SK-N-SH (cell line): Measurements from ENCODE around the gene ANKDD1A. TPM values are rescaled to one million over a fixed set of nuclear protein-coding genes. Genes with fewer than 3 reads are reported as not detected.

Experiments
- CTCF ChIA-PET: fragments of 300-600, 350-600 bp; formaldehyde crosslinking; extraction: SDS; loops from one replicate; lab custom pipeline; 2021; lab: Yijun Ruan, JAX
- POLR2A ChIA-PET: fragments of 350-600 bp; sonication (Branson Sonifier 250); formaldehyde crosslinking; extraction: SDS; loops from one replicate; lab custom pipeline; 2020; ENCODE audit warnings: antibody characterized with exemption, inconsistent platforms; lab: Yijun Ruan, JAX
- DNase-seq: peaks from one replicate; pipeline ENCODE4 v3.0.0; 2012
- H2AFZ ChIP-seq: fragments of 200-600 bp; sonication (generic); 2 replicates; pipeline ENCODE4 v1.8.1; 2016; ENCODE audit warnings: antibody characterized with exemption, mild to moderate bottlenecking, low read depth
- H3F3A ChIP-seq: fragments of 200-600 bp; sonication (generic); replicated peaks from 2 replicates; pipeline ENCODE3; 2016; ENCODE audit warnings: antibody characterized with exemption, mild to moderate bottlenecking; ENCODE audit not compliant: insufficient read depth
- H3K27ac ChIP-seq, 2 experiments: fragments of 200-500 bp in 1 of 2; fragments of 200-600 bp in 1 of 2; sonication (Bioruptor generic) in 1 of 2; sonication (generic), shearing (Covaris generic) in 1 of 2; 2 replicates each; pipeline versions ENCODE4 v1.5.1 to v1.6.1; 2014 to 2016; ENCODE audit warnings: low read depth in 2 of 2, inconsistent platforms in 1 of 2, low read length in 1 of 2, mild to moderate bottlenecking in 1 of 2, mixed read lengths in 1 of 2
- H3K27me3 ChIP-seq: fragments of 200-600 bp; sonication (generic), shearing (Covaris generic); 2 replicates; pipeline ENCODE4 v1.6.1; 2016; ENCODE audit warnings: mixed run types; ENCODE audit not compliant: insufficient read depth
- H3K36me3 ChIP-seq, 2 experiments: fragments of 200-500 bp in 1 of 2; fragments of 200-600 bp in 1 of 2; sonication (Bioruptor generic) in 1 of 2; sonication (generic) in 1 of 2; replicated peaks in 1 of 2; 2 replicates each; pipeline versions ENCODE3 to v1.5.1; 2014 to 2016; ENCODE audit warnings: low read length in 1 of 2, mild to moderate bottlenecking in 1 of 2; ENCODE audit not compliant: insufficient read depth in 2 of 2, control insufficient read depth in 1 of 2
- H3K4me1 ChIP-seq, 2 experiments: fragments of 200-500 bp in 1 of 2; fragments of 200-600 bp in 1 of 2; sonication (Bioruptor generic) in 1 of 2; sonication (generic), shearing (Covaris generic) in 1 of 2; 2 replicates each; pipeline versions ENCODE4 v1.5.1 to v1.6.1; 2014 to 2016; ENCODE audit warnings: low read depth in 1 of 2, low read length in 1 of 2, mixed run types in 1 of 2; ENCODE audit not compliant: insufficient read depth in 2 of 2, control insufficient read depth in 1 of 2
- H3K4me2 ChIP-seq: fragments of 200-600 bp; sonication (generic), shearing (Covaris generic); 2 replicates; pipeline ENCODE4 v1.6.1; 2017; ENCODE audit warnings: mixed run types
- H3K4me3 ChIP-seq, 2 experiments: fragments of 200-500 bp in 1 of 2; fragments of 200-600 bp in 1 of 2; sonication (Bioruptor generic) in 1 of 2; sonication (generic), shearing (Covaris generic) in 1 of 2; 2 replicates each; pipeline versions ENCODE4 v1.5.1 to v1.8.1; 2014 to 2016; ENCODE audit warnings: low read depth in 2 of 2, inconsistent platforms in 1 of 2, low read length in 1 of 2, mild to moderate bottlenecking in 1 of 2, mixed read lengths in 1 of 2, moderate library complexity in 1 of 2
- H3K79me2 ChIP-seq: fragments of 200-600 bp; sonication (generic); 2 replicates; pipeline ENCODE4 v1.8.1; 2017; ENCODE audit warnings: mild to moderate bottlenecking; ENCODE audit not compliant: insufficient read depth
- H3K9ac ChIP-seq: fragments of 200-600 bp; sonication (generic); 2 replicates; pipeline ENCODE4 v1.6.1; 2017; ENCODE audit warnings: mixed run types
- H3K9me2 ChIP-seq: fragments of 200-600 bp; sonication (generic); 2 replicates; pipeline ENCODE4 v1.6.1; 2017; ENCODE audit warnings: mixed run types
- H3K9me3 ChIP-seq: fragments of 200-600 bp; sonication (generic); 2 replicates; pipeline ENCODE4 v1.6.1; 2017; ENCODE audit warnings: mixed run types, mild to moderate bottlenecking, moderate library complexity
- H4K20me1 ChIP-seq: fragments of 200-600 bp; sonication (generic); 2 replicates; pipeline ENCODE4 v1.6.1; 2017; ENCODE audit warnings: mild to moderate bottlenecking, mixed run types; ENCODE audit not compliant: insufficient read depth
- CTCF ChIP-seq: fragments of 200-600 bp; sonication (generic); IDR thresholded peaks from 2 replicates; pipeline ENCODE4 v1.6.1; 2017; ENCODE audit warnings: antibody characterized with exemption, mild to moderate bottlenecking, moderate library complexity
- ELF1 ChIP-seq: IDR thresholded peaks from 2 replicates; pipeline ENCODE4 v1.4.0; 2012
- EZH2phosphoT487 ChIP-seq: fragments of 200-600 bp; sonication (generic); IDR thresholded peaks from 2 replicates; pipeline ENCODE4 v1.6.1; 2017; ENCODE audit warnings: low read depth, mixed run types, mild to moderate bottlenecking, antibody characterized with exemption, moderate library complexity, borderline replicate concordance
- GATA2 ChIP-seq: sonication (generic); formaldehyde crosslinking; IDR thresholded peaks from 2 replicates; pipeline ENCODE4 v1.5.0; 2020; ENCODE audit warnings: mild to moderate bottlenecking, missing genetic modification reagents
- IRF3 ChIP-seq: fragments of 150-350 bp; IDR thresholded peaks from 2 replicates; pipeline ENCODE4 v1.6.1; 2016; ENCODE audit warnings: mild to moderate bottlenecking, low read depth, low read length
- JUND ChIP-seq: IDR thresholded peaks from 2 replicates; pipeline ENCODE4 v1.4.0; 2012
- MEF2A ChIP-seq: IDR thresholded peaks from 2 replicates; pipeline ENCODE4 v1.4.0; 2012; ENCODE audit warnings: low read depth, borderline replicate concordance
- MXI1 ChIP-seq: IDR thresholded peaks from 2 replicates; pipeline ENCODE4 v1.6.1; 2012; ENCODE audit warnings: mild to moderate bottlenecking, low read depth, low read length, improper control_type of control experiment
- NFIC ChIP-seq: IDR thresholded peaks from 2 replicates; pipeline ENCODE4 v1.4.0; 2012; ENCODE audit warnings: borderline replicate concordance
- POLR2AphosphoS5 ChIP-seq: IDR thresholded peaks from 2 replicates; pipeline ENCODE4 v1.6.1; 2012; ENCODE audit warnings: low read depth, low read length
- RAD21 ChIP-seq: IDR thresholded peaks from 2 replicates; pipeline ENCODE4 v1.6.1; 2012; ENCODE audit warnings: mild to moderate bottlenecking, low read length
- RCOR1 ChIP-seq: fragments of 150-350 bp; IDR thresholded peaks from 2 replicates; pipeline ENCODE4 v1.6.1; 2017; ENCODE audit warnings: antibody characterized with exemption, low read length
- RFX5 ChIP-seq: IDR thresholded peaks from 2 replicates; pipeline ENCODE4 v1.6.1; 2012; ENCODE audit warnings: mild to moderate bottlenecking, improper control_type of control experiment, low read length
- RXRA ChIP-seq: IDR thresholded peaks from 2 replicates; pipeline ENCODE4 v1.4.0; 2012; ENCODE audit warnings: low read depth, mild to moderate bottlenecking, borderline replicate concordance
- SIN3A ChIP-seq: IDR thresholded peaks from 2 replicates; pipeline ENCODE4 v1.6.1; 2012; ENCODE audit warnings: low read depth, mild to moderate bottlenecking, low read length, moderate library complexity, borderline replicate concordance
- TCF12 ChIP-seq: IDR thresholded peaks from 2 replicates; pipeline ENCODE4 v1.4.0; 2012
- USF1 ChIP-seq: IDR thresholded peaks from 2 replicates; pipeline ENCODE4 v1.4.0; 2012; ENCODE audit warnings: low read depth, borderline replicate concordance
- USF2 ChIP-seq: fragments of 150-350 bp; IDR thresholded peaks from 2 replicates; pipeline ENCODE4 v1.6.1; 2017; ENCODE audit warnings: antibody characterized with exemption, low read length, low read depth, borderline replicate concordance
- YY1 ChIP-seq: IDR thresholded peaks from 2 replicates; pipeline ENCODE4 v1.4.0; 2012; ENCODE audit warnings: low read depth, mild to moderate bottlenecking
- ZBTB33 ChIP-seq: IDR thresholded peaks from 2 replicates; pipeline ENCODE4 v1.4.0; 2012; ENCODE audit warnings: low read depth, borderline replicate concordance
- whole genome bisulfite sequencing: methylation state at CpG from one replicate; pipeline ENCODE4 v1.1.6; 2017; ENCODE audit warnings: low lambda C conversion rate; 5-methylcytosine and 5-hydroxymethylcytosine counted together
- polyA plus RNA-seq, 3 experiments: library from polyadenylated mRNA; depleted of rRNA; stranded (reverse); fragments of >200 nt; gene quantifications; 2 replicates each; pipeline ENCODE4 v1.2.3, GENCODE V29; 2012

Gene ANKDD1A
- polyA plus RNA-seq, 1 of the 3 experiments (the other 2 are of a cell fraction), result 8.6 TPM

- Histone ChIP-seq H3K4me2 (no peak overlapping the region), H4K20me1 (no peaks in the 10 kb centered on the region), H2AFZ (no peak overlapping the region), H3K4me3 (no peak overlapping the region), H3K79me2 (no peaks in the 10 kb centered on the region), H3F3A (peaks cover 14% of the 10 kb centered on the region), H3K27me3 (no peaks in the 10 kb centered on the region), H3K27ac (no peak overlapping the region; a peak in 1 of 4 replicates), H3K36me3 (peaks cover 8 to 11% of the 10 kb centered on the region in 2 experiments), H3K9me3 (no peaks in the 10 kb centered on the region), H3K9me2 (no peaks in the 10 kb centered on the region), H3K9ac (no peak overlapping the region), H3K4me1 (no peaks in the 10 kb centered on the region)
- DNase-seq, result no peak
- ChIA-PET CTCF (interaction anchor here (0.7 kb wide), 1 partner anchor 73 kb away, joined by 3 read pairs; no protein-coding TSS in a partner anchor), POLR2A (no interaction called here)
- 89% methylated on average over 6 of the region's 6 CpGs for WGBS
- TF ChIP-seq YY1, result no peak
- no peak for TF ChIP-seq EZH2phosphoT487
- no peak for TF ChIP-seq SIN3A
- TF ChIP-seq RAD21, result no peak
- TF ChIP-seq NFIC, result no peak
- no peak for TF ChIP-seq MEF2A
Observed at GRCh38 chr15:64950888-64951287, 39.2 kb downstream of the ANKDD1A start.

GRCh38 chr15:64951777-64952418 is 40.2 kb downstream of the ANKDD1A start:
- H3K4me2 ChIP-seq, result no peak overlapping the region
- H3K9me2 ChIP-seq, result no peaks in the 10 kb centered on the region
- H2AFZ ChIP-seq, result no peak overlapping the region
- H3K27ac ChIP-seq, result no peak overlapping the region
- no peak overlapping the region for H3K4me3 ChIP-seq
- WGBS, result 89% methylated on average over 2 of the region's 2 CpGs
- H3K27me3 ChIP-seq, result no peaks in the 10 kb centered on the region
- no peaks in the 10 kb centered on the region for H3K4me1 ChIP-seq
- H3K9ac ChIP-seq, result no peak overlapping the region
- no peaks in the 10 kb centered on the region for H3K79me2 ChIP-seq
- CTCF ChIA-PET, result no interaction called here
- POLR2A ChIA-PET, result no interaction called here
- no peak for TF ChIP-seq IRF3
- no peak for TF ChIP-seq POLR2AphosphoS5
- TF ChIP-seq RCOR1, result no peak
- TF ChIP-seq EZH2phosphoT487, result no peak
- TF ChIP-seq CTCF, result no peak
- no peak for TF ChIP-seq USF1
- TF ChIP-seq USF2, result no peak
- TF ChIP-seq RAD21, result no peak
- no peak for TF ChIP-seq NFIC
- TF ChIP-seq TCF12, result no peak
- TF ChIP-seq RXRA, result no peak
- TF ChIP-seq GATA2 (CRISPR knock-in tag), result no peak
- TF ChIP-seq ZBTB33, result no peak
- no peak for TF ChIP-seq MXI1
- TF ChIP-seq RFX5, result no peak
- TF ChIP-seq SIN3A, result no peak
- no peak for TF ChIP-seq ELF1
- no peak for TF ChIP-seq JUND
- TF ChIP-seq YY1, result no peak
- TF ChIP-seq, all 33 proteins: peak for 0
- Histone ChIP-seq H3F3A (peaks cover 14% of the 10 kb centered on the region), H3K9me3 (no peaks in the 10 kb centered on the region), H4K20me1 (no peaks in the 10 kb centered on the region), H3K36me3 (peaks cover 9 to 15% of the 10 kb centered on the region in 2 experiments)
- no peak for DNase-seq
